Central memory CD4-positive, alpha-beta T cell (primary cell): Measurements from ENCODE around the gene CCL21.
A peak's percentile ranks its signal among the peaks of the same experiment; 100 is the strongest.

Source experiments
- DNase-seq: peaks from one replicate; pipeline ENCODE4 v3.0.0; 2022

Gene CCL21

GRCh38 chr9:34707130-34707529, 2.8 kb downstream of the CCL21 start:
- DNase-seq: no peak

- DNase-seq: peak; percentile 67
Measured at GRCh38 chr9:34701769-34702736, 7.9 kb downstream of the CCL21 start.

DNA sequence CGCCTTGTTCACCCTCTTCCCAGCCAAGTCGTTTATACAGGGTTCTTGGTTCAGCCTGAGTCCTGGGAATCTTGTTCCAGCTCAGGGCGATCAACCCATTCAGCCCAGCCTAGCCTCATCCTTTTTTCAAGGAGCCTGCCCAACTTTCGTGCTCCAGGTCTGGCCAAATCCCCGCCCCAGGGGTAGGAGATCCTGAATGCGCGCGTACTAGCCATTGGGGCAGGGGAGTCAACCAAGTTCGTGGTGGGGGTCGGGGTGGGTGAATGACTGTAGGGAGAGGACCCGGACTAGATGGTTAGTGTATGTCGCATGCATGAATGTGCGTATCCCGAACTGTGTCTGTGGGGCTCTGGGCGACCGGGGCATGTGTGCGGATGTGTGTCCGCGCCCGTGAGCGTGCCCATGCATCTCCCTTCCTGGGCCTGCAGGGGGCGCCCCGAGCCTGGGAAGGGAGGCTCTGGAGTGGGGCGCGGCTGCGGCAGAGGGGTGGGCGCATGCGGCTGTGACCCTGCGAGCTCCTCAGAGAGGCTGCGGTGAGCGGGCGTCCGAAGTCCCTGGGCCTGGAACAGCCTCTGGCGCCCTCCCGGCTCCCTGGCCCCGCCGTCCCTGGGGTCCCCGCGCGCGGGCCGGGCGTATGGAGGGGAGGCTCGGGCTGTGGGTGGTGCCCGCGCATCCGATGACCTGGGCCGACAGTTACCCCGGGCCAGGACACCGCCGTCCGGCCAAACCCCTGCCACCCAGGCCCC, 8.7 kb downstream of the CCL21 start:
- peak; percentile 64 for DNase-seq

- DNase-seq: no peak
Measured at GRCh38 chr9:34694811-34695210, 15.1 kb downstream of the CCL21 start.

- DNase-seq: no peak
Measured at GRCh38 chr9:34693560-34693959, 16.4 kb downstream of the CCL21 start.

DNA sequence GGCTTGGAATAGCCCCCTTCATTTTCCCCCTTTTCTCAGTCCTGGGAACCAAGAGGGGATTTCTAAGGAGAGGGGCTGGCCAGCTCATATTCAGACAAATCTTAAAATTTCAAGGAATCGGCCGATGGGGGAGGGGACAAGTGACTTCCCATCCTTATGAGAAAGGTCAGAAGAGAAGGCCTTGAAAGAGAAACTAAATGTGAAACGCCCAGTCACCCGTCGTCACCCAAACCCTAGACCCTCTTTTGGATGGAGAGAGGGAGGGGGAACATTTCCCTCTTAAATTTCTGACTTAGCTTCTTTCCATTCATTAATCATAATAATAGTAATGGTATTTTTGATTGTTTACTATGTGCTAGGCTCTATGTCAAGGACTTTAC, 18.0 kb downstream of the CCL21 start:
- DNase-seq: no peak

GRCh38 chr9:34690983-34691935, 18.7 kb downstream of the CCL21 start, which contains the start of gene CCL19:
Gene CCL19, minus strand, starts transcription at chr9:34691276. Its CDS starts 137 bp downstream, at chr9:34691139.
- DNase-seq: no peak

- DNase-seq: no peak
Measured at GRCh38 chr9:34689512-34689911, 20.4 kb downstream of the CCL21 start.

DNA sequence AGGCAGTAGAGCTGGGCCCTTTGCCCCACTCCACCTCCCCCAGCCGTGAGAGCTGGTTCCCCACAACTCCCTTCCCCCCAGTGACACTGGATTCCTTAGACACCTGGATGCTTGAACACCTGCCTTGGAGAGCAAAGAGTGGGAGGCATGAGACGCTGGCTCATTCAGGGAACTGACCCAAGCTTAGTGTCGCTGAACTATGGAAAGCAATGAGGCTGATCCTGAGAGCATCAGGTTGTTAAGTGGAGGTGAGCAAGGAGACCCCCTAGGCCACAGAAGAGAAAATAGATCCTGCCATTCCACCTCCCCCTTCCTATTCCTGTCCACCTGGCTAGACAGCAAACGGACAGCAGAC, 20.8 kb downstream of the CCL21 start:
- no peak for DNase-seq

DNA sequence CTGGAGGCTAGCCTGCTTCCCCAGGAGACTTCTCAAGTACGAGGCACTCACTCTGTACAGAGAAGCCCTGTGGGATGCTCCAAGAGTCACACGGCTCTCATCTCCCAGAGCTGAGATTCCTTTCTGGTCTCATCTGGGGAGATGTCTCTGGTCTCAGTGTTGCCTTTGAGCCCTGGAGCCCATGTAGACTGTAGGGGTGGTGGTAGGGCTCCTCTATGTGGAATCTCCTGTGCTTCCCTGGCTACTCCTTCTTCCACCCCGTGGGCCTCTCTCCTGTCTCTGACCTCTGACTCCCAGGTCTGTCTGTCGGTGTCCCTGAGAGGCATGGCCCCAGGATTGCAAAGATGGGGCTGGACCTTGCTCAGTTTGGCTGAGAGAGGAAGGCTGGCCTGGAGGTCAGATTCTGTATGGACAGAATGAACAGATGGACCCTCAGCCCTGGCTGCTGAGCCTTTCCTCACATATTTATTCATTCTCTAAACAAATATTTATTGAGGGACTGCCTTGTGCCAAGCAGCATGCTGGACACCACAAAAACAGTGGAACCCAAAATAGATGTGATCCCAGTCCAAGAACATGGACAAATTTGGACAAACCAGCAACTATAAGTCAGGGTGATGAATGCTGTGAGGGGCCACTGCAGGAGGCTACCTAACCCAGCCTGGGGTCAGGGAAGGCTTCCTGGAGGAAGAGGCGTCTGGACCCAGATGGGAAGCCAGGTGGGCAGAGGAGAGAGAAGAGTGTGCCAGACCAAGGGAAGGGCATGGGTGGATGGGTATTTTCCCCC, 21.4 kb downstream of the CCL21 start:
- no peak for DNase-seq

DNA sequence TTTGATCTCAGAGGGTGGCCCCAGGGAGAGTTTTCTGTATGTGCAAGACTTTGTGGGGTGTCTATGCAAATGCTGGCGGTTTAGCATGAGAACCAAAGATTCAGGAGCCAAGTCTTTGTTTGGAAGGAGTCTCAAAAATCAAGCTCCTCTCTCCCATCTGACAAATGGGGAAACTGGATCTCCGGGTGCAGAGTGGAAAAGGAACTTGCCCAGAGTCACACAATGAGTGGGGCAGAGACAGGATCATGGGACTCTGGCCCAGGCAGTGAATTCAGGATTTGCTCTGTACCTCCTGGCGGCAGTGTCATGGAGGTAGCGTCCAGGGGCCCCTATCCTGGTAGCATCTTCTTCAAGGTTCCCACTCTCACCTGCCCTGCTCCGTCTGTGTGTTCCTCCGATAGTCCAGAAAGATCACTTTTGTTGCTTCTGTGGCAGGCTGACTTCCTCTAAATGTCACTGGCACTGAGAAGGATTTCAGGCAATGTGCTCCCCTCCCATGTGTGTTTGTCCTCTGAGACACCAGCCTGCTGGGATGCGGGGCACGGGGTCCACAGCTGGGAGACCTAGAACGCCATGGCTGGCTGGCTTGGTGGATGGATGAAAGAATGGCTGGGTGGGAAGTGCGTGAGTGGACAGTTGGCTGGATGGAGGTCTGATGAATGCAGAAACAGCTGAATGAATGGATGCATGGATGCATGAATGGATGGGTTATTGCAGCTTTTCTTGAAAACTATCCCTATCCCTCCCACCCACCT, 22.5 kb downstream of the CCL21 start:
- DNase-seq: no peak

- no peak for DNase-seq
Measured at GRCh38 chr9:34686732-34687131, 23.2 kb downstream of the CCL21 start.

DNA sequence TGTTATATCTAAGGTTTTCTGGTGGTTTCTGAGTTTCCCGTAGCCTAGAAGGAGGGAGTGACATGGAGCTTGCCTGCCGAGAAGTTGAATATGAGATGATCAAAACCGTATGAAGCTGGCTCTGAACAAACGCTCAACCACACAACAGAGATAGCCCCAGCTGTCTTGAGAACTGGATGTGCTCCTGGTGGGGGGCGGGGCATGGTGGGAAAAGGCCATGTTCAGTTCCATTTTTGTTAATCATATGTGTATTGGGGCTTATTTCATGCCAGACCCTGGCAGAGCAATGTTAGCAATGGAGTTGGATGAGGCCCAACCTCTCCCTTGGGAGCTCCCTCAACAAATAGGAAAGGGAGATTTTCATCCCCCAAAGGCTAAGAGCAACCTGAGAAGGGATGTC, 23.7 kb downstream of the CCL21 start:
- no peak for DNase-seq

- no peak for DNase-seq
Measured at GRCh38 chr9:34685591-34685990, 24.3 kb downstream of the CCL21 start.

DNA sequence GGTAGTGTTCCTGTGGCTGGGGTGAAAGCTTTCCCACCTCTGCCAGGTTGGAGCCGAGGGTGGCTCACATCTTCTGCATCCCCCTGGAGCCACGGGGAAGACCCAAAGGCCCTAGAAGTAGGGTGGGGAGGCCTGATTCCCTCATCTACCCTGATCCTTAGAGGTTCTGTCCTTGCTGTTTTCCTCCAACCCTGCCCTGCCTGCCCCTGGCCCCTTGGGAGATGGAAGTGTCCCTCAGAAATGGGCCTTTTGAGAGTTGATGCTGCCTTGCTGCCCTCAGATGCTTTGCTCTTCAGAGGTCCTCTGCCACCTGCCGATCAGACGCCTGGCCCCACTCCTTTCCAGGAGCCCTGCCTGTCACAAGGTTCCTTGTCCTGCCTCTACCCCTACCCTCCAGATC, 25.1 kb downstream of the CCL21 start:
- DNase-seq: no peak

GRCh38 chr9:34684145-34684544, 25.8 kb downstream of the CCL21 start:
- no peak for DNase-seq

- no peak for DNase-seq
Measured at GRCh38 chr9:34675869-34676268, 34.1 kb downstream of the CCL21 start.

GRCh38 chr9:34675048-34675714, 34.8 kb downstream of the CCL21 start:
- DNase-seq: no peak

GRCh38 chr9:34674440-34674839, 35.5 kb downstream of the CCL21 start:
- DNase-seq: no peak

DNA sequence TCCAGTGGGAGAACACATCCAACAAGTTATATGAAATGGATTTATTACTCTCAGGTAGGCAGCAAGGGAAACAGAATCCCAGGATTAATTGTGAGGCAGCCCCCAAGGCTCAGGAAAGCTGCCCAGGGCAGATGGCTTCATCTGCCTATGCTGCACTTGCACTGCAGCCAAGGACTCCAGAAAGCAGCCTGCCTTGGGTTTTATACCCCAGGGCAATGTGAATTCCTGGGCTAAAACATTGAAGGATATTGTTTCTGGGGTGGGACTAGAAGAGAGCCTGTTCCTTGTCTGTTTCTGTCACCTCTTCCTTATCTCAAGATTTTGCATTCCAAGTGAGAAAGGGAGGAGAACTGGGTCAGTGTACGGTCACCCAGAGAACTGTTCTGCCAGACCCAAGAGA, 38.6 kb downstream of the CCL21 start:
- no peak for DNase-seq
